ENCODE results near the gene PBXIP1.

PBXIP1 gene

DNA sequence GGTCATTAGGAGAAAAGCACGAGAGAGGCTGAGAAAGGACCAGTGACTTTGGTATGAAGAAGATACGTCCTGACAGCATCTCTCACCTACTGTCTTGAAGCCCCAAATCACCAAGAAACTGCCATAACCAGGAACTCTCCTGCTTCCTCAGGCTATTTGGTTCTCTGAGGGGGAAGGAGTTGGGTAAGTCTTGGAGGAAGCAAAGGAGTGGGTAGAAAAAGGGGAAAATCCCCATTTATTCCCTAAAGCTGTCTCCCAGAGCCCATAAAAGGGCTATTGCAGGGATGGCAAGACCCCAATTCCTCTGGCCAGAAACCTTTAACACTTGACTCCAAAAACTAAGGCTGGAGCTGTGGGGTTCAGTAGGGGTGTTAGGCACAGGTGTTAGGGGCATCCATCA is 2.1 kb upstream of the PBXIP1 start:
- Histone ChIP-seq H3K4me3 (replicated peaks; ENCODE audit: low read depth, low read length) (no peak overlapping the region), H3K36me3 (ENCODE audit: control insufficient read depth, insufficient read depth, low read length) (peaks cover 15% of the 10 kb centered on the region), H3K27me3 (replicated peaks; ENCODE audit: control insufficient read depth, insufficient read depth, low read length) (no peaks in the 10 kb centered on the region)
- TF ChIP-seq, protein P1, sequence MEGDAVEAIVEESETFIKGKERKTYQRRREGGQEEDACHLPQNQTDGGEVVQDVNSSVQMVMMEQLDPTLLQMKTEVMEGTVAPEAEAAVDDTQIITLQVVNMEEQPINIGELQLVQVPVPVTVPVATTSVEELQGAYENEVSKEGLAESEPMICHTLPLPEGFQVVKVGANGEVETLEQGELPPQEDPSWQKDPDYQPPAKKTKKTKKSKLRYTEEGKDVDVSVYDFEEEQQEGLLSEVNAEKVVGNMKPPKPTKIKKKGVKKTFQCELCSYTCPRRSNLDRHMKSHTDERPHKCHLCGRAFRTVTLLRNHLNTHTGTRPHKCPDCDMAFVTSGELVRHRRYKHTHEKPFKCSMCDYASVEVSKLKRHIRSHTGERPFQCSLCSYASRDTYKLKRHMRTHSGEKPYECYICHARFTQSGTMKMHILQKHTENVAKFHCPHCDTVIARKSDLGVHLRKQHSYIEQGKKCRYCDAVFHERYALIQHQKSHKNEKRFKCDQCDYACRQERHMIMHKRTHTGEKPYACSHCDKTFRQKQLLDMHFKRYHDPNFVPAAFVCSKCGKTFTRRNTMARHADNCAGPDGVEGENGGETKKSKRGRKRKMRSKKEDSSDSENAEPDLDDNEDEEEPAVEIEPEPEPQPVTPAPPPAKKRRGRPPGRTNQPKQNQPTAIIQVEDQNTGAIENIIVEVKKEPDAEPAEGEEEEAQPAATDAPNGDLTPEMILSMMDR (IDR thresholded peaks at IDR 0.05; ENCODE audit: insufficient read depth, low read length, poor library complexity, severe bottlenecking) = no peak
- DNase-seq (ENCODE audit: extremely low read depth, insufficient read length) = no peak

DNA sequence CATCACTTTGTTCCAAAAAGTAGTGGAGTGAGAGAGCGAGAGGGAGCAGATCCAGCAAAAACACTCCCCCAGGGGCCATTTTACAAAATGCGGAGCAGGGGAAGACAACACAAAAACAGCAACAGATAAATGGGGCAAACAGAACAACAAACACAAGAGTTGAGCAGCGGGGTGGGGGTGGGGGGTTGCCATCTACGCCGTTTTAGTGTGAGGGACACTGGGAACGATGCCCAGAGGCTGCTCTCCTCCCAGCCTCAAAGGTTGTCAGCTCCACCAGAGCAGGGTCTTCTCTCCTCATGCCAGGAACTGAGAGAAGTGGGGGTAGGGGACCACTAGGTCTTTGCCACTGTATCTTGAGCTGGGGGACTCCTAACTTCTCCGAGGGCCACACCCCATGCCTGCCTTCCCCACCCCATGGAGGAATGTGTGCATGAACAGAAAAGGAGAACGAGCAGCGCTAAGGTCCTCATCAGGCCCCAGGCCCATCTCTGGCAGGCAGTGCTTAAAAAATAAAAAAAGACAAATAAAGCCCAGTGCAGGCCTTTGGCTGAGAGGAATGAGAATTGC is 1.3 kb upstream of the PBXIP1 start:
- TF ChIP-seq, protein P1 (IDR thresholded peaks at IDR 0.05; ENCODE audit: insufficient read depth, low read length, poor library complexity, severe bottlenecking) = no peak
- no peaks in the 10 kb centered on the region for H3K27me3 ChIP-seq (replicated peaks; ENCODE audit: control insufficient read depth, insufficient read depth, low read length)
- no peak overlapping the region for H3K4me3 ChIP-seq (replicated peaks; ENCODE audit: low read depth, low read length)
- DNase-seq (ENCODE audit: extremely low read depth, insufficient read length) = no peak
- H3K36me3 ChIP-seq (ENCODE audit: control insufficient read depth, insufficient read depth, low read length) = peaks cover 15% of the 10 kb centered on the region

DNA sequence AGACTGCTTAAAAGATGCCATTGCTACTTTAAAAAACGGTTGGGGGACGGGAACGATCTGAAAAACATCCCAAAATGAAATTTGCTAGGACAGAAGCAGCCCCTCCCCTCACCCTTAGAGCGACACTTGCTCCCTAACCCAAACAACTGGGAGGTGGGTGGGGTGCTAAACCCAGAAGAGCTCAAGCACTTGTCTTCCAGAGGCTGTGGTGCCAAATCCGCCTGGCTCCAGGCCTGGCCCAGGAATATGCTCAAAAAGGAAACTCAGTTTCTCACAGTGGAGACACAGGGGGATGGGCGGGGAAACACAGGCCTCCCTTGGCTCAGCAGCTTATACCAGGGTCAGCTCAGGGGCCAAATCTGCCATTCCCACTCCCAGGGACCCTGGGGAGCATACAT is 644 bp upstream of the PBXIP1 start:
- DNase-seq (ENCODE audit: extremely low read depth, insufficient read length) = no peak
- Histone ChIP-seq H3K4me3 (replicated peaks; ENCODE audit: low read depth, low read length) (peak overlapping the region; percentile 71), H3K36me3 (ENCODE audit: control insufficient read depth, insufficient read depth, low read length) (peaks cover 15% of the 10 kb centered on the region), H3K27me3 (replicated peaks; ENCODE audit: control insufficient read depth, insufficient read depth, low read length) (no peaks in the 10 kb centered on the region)
- TF ChIP-seq, protein P1 (IDR thresholded peaks at IDR 0.05; ENCODE audit: insufficient read depth, low read length, poor library complexity, severe bottlenecking) = no peak

DNA sequence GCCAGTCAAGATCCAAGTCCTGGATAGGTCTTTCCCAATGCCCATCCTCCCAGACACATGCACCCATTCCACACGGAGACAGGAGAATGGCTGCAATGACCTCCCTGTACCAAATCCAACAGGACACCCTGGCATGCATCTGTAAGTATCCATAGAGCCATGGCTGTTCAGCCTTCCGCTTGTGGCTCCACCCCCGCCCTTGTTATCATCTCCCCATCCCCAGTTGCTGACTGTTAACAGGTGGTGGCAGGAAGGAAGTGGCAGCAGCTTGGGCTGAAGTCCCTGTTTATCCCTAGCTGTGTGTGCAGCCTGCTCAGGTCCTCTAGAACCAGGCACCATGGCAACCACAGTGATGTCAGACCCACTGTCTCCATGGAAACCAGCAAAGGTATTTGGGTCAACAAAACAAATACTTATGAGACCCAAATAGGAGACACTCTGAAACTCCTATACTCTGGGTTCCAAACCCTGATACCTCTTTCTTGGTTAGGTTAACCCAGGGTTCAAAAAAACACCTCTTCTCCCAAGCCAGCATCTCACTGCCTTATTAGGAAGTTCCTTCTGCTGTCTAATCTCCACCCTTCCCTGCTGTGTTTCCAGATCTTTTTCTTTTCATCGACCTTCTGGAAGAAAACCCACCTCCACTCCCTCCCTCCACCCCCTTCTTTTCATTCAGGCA is 721 bp downstream of the PBXIP1 start:
- H3K27me3 ChIP-seq (replicated peaks; ENCODE audit: control insufficient read depth, insufficient read depth, low read length) = no peaks in the 10 kb centered on the region
- TF ChIP-seq, protein P1 (IDR thresholded peaks at IDR 0.05; ENCODE audit: insufficient read depth, low read length, poor library complexity, severe bottlenecking) = no peak
- peak; percentile 58 for DNase-seq (ENCODE audit: extremely low read depth, insufficient read length)
- H3K4me3 ChIP-seq (replicated peaks; ENCODE audit: low read depth, low read length) = peak overlapping the region; percentile 71
- H3K36me3 ChIP-seq (ENCODE audit: control insufficient read depth, insufficient read depth, low read length) = peaks cover 21% of the 10 kb centered on the region

DNA sequence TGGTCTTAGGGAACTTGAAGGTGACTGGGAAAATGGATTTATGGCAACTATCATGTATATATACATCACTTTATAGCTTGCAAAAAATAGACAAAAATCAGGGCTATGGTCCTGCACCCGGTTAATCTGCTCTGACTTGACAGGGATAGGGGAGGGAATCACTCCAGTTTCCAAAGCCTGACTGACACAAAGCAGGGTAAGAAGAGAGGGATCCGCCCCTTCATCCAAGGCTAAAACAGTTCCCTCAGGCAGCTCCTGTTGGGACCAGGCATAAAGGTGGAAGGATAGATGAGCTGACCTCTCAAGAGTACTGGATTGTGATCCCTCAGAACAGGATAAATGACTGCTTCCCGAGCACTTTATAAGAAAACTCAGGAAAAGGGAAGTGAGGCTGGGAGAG is 1.4 kb downstream of the PBXIP1 start:
- H3K36me3 ChIP-seq (ENCODE audit: control insufficient read depth, insufficient read depth, low read length) = peaks cover 19% of the 10 kb centered on the region
- no peaks in the 10 kb centered on the region for H3K27me3 ChIP-seq (replicated peaks; ENCODE audit: control insufficient read depth, insufficient read depth, low read length)
- TF ChIP-seq, protein P1 (IDR thresholded peaks at IDR 0.05; ENCODE audit: insufficient read depth, low read length, poor library complexity, severe bottlenecking) = no peak
- no peak for DNase-seq (ENCODE audit: extremely low read depth, insufficient read length)
- peak overlapping the region; percentile 41 for H3K4me3 ChIP-seq (replicated peaks; ENCODE audit: low read depth, low read length)
